Gastrocnemius medialis (tissue), 4 donors: ENCODE data around the gene LAMA3. TPM values are rescaled to one million over a fixed set of nuclear protein-coding genes. Genes with fewer than 3 reads are reported as not detected.

Experiments used
- ATAC-seq, 2 donors: fragments of 150-250 bp; one replicate each; pipeline ENCODE4 v1.9.1; 2016
- DNase-seq, 2 donors: peaks; one replicate each; pipeline ENCODE4 v3.0.0-alpha.2; 2019
- H3K27ac ChIP-seq, 4 donors: fragments of 200-600 bp; sonication (generic); 1 replicate in 1 of 4; 2 replicates in 3 of 4; pipeline ENCODE4 v1.5.1; 2016 to 2018; ENCODE audit warnings: mild to moderate bottlenecking in 2 of 4, moderate library complexity in 1 of 4
- H3K27me3 ChIP-seq, 3 donors: fragments of 200-600 bp; sonication (generic) in 2 of 3; 1 replicate in 1 of 3; 2 replicates in 2 of 3; pipeline versions ENCODE4 v1.5.1 to v1.6.0; 2016 to 2019; ENCODE audit warnings: mild to moderate bottlenecking in 1 of 3, moderate library complexity in 1 of 3
- H3K36me3 ChIP-seq, 2 donors: fragments of 200-600 bp; sonication (generic) in 1 of 2; one replicate each; pipeline ENCODE4 v1.5.1; 2017 to 2018
- H3K4me1 ChIP-seq, 2 donors: fragments of 200-600 bp; sonication (generic) in 1 of 2; one replicate each; pipeline ENCODE4 v1.5.1; 2016 to 2017; ENCODE audit warnings: mild to moderate bottlenecking in 2 of 2
- H3K4me3 ChIP-seq, 4 donors: fragments of 200-600 bp; sonication (generic) in 3 of 4; 1 replicate in 1 of 4; 2 replicates in 3 of 4; pipeline ENCODE4 v1.5.1; 2016 to 2019; ENCODE audit warnings: mild to moderate bottlenecking in 2 of 4
- H3K9me3 ChIP-seq, 3 donors: fragments of 200-600 bp; sonication (generic) in 2 of 3; 1 replicate in 1 of 3; 2 replicates in 2 of 3; pipeline ENCODE4 v1.5.1; 2016 to 2019
- POLR2A ChIP-seq, 2 donors: fragments of 450-650 bp; IDR thresholded peaks; one replicate each; pipeline ENCODE4 v1.6.1; 2017; ENCODE audit warnings: antibody characterized with exemption in 2 of 2, mild to moderate bottlenecking in 2 of 2, moderate library complexity in 2 of 2
- in situ Hi-C, 4 donors: fragments of 200-750 bp; cut with MboI; loops; one replicate each; pipeline versions ENCODE4 v1.15.0 to v1.8.0; 2017; ENCODE audit warnings: low sequenced_read_pairs in 4 of 4
- intact Hi-C: fragments of 100-400 bp; cut with DNase I; formaldehyde crosslinking; loops from one replicate; pipeline ENCODE4 v1.15.1; 2023; ENCODE audit warnings: low total_unique reads
- total RNA-seq, 4 donors: library from RNA; depleted of rRNA; stranded (reverse); fragments of >200 nt; gene quantifications; one replicate each; pipeline versions ENCODE4 v1.1.0 to v1.2.3, GENCODE V29; 2016
- TF ChIP-seq, protein P1 (sequence below), 5 experiments: fragments of 450-650 bp in 3 of 5; fragments of 200-600 bp in 2 of 5; sonication (generic) in 2 of 5; IDR thresholded peaks in 4 of 5; conservative IDR thresholded peaks in 1 of 5; 1 replicate in 4 of 5; 2 replicates in 1 of 5; pipeline ENCODE4 v1.5.1; 2016 to 2019; ENCODE audit warnings: antibody characterized with exemption in 5 of 5, mild to moderate bottlenecking in 3 of 5, moderate library complexity in 3 of 5

The LAMA3 gene
- total RNA-seq, 4 donors from 2014 or later, result 1.1 to 5.3 (median 2.1) TPM

DNA sequence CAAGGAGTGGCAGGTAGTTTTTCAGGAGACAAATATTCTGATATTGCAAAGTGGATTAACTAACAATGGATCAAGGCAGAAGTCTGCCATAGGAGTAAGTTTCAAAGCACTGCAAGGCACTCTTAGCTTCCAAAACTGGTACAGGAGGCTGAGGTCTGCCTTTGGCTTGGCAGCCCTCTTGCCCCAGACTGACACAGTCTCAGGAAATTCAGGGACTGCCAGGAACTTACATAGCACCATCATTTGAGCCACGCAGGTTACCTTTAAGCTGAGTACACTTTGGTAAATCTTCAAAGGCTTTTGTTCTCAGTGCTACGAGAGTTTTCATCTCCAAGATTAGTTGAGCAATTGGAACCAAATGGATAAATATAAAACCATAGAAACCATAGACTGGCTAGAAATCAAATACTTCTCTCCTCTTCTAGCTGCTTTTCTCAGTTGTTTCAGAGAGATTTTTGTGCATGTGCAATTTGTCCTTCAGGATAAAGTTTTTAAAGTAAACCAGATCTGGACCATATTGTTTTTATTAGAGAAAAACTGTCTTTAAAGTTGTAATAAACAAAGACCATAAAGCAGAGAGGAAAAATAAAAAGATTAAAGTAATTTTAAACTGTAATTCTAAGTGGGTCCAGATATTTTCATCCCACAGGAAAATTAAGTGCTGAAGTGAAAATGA lies 45.3 kb upstream of the LAMA3 start:
- peaks cover 5 to 6% of the 10 kb centered on the region in 2 donors for H3K4me1 ChIP-seq
- ATAC-seq (no peak), DNase-seq (no peak)
- in situ Hi-C loops, result loop anchor here in 2 of 4 donors (25.0 kb wide), 3 partner anchors 168 to 468 kb away; no protein-coding TSS in a partner anchor
- intact Hi-C loops, result no loop called here
- H3K4me3 ChIP-seq, result no peak overlapping the region
- H3K9me3 ChIP-seq, result no peaks in the 10 kb centered on the region
- H3K27ac ChIP-seq, result no peak overlapping the region
- no peaks in the 10 kb centered on the region for H3K36me3 ChIP-seq
- no peak for TF ChIP-seq POLR2A (IDR thresholded peaks at IDR 0.05)
- TF ChIP-seq, protein P1, sequence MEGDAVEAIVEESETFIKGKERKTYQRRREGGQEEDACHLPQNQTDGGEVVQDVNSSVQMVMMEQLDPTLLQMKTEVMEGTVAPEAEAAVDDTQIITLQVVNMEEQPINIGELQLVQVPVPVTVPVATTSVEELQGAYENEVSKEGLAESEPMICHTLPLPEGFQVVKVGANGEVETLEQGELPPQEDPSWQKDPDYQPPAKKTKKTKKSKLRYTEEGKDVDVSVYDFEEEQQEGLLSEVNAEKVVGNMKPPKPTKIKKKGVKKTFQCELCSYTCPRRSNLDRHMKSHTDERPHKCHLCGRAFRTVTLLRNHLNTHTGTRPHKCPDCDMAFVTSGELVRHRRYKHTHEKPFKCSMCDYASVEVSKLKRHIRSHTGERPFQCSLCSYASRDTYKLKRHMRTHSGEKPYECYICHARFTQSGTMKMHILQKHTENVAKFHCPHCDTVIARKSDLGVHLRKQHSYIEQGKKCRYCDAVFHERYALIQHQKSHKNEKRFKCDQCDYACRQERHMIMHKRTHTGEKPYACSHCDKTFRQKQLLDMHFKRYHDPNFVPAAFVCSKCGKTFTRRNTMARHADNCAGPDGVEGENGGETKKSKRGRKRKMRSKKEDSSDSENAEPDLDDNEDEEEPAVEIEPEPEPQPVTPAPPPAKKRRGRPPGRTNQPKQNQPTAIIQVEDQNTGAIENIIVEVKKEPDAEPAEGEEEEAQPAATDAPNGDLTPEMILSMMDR (IDR thresholded peaks at IDR 0.05 in 4 of 5, conservative IDR thresholded peaks at IDR 0.05 in 1 of 5), result no peak
- no peaks in the 10 kb centered on the region for H3K27me3 ChIP-seq

DNA sequence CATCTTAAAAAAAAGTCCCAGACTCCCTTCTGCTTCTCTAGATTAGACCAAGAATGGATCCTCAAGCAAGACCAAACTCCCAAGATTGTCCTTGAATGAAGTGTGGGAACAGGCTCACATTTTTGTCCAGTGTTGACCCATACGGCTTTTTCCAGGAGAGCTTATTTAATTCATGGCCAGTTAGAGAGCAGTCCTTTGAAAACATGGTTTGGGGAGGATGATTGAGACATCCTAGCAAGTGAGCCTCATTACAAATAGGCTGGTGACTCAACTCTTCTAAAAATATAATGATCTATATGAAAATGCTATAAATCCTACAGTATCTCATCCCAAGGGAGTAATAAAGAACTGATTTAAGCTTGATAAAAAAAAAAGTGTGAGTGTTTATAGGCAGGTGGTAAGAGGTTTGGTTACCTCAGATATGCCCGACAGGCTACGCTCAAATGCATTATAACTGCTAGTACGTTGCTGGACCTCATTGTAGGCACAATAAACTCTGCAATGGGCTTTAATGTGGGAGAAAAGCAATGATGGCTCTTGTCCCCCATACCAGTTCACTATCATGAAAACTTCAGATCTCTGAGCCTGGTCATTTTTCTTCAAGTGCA lies 43.6 kb upstream of the LAMA3 start:
- Histone ChIP-seq H3K9me3 (no peaks in the 10 kb centered on the region), H3K4me3 (no peak overlapping the region), H3K4me1 (peaks cover 5 to 10% of the 10 kb centered on the region in 2 donors), H3K27me3 (no peaks in the 10 kb centered on the region), H3K27ac (no peak overlapping the region), H3K36me3 (no peaks in the 10 kb centered on the region)
- TF ChIP-seq, protein P1 (IDR thresholded peaks at IDR 0.05 in 4 of 5, conservative IDR thresholded peaks at IDR 0.05 in 1 of 5), result no peak
- no peak for TF ChIP-seq POLR2A (IDR thresholded peaks at IDR 0.05)
- DNase-seq, result no peak
- intact Hi-C loops, result no loop called here
- ATAC-seq, result no peak
- in situ Hi-C loops, result loop anchor here in 2 of 4 donors (25.0 kb wide), 3 partner anchors 167 to 467 kb away; no protein-coding TSS in a partner anchor

DNA sequence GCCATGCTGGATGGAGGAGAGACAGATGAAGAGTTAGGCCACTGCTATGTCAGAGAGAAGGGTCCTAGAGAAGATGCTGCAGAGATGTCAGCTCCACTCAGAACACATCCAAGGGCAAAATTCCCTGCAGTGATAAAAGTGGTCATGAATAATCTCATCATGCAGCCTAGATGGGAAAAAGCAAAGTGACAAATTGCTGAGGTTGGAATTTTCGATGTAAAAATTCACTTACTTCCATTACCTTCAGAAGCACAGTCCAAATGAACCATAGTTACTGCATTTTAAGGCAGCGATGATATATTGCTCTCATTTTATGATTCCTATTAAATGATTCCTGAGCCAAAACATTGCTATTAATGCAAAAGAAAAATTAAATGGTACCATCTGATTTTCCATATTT lies 43.0 kb upstream of the LAMA3 start:
- Histone ChIP-seq H3K36me3 (no peaks in the 10 kb centered on the region), H3K27ac (no peak overlapping the region), H3K4me3 (no peak overlapping the region), H3K27me3 (no peaks in the 10 kb centered on the region), H3K9me3 (no peaks in the 10 kb centered on the region), H3K4me1 (peaks cover 5 to 10% of the 10 kb centered on the region in 2 donors)
- in situ Hi-C loops (loop anchor here in 2 of 4 donors (25.0 kb wide), 3 partner anchors 166 to 466 kb away; no protein-coding TSS in a partner anchor), intact Hi-C loops (no loop called here)
- ATAC-seq (no peak), DNase-seq (no peak)
- no peak for TF ChIP-seq POLR2A (IDR thresholded peaks at IDR 0.05)
- TF ChIP-seq, protein P1 (IDR thresholded peaks at IDR 0.05 in 4 of 5, conservative IDR thresholded peaks at IDR 0.05 in 1 of 5), result no peak

DNA sequence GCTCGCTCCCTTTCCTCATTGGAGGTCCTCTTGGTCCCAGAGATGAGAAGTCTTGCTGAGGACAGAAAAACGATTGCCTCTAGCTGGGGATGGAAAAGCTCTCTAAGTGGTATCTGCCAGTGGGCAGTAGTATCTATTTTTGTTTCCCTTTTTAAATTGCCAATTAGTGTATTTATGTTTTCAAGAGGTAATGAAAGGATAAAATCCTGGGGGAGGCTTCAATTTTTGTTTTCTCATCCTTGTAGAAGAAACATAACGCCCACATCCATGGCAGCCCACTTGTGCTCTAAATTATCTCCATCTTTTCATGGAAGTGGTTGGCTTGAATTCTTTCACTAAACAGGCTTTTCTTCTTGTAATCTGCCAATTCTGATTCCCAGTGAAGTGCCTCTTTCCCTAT lies 40.8 kb upstream of the LAMA3 start:
- ATAC-seq, result no peak
- intact Hi-C loops (no loop called here), in situ Hi-C loops (loop anchor here in 2 of 4 donors (25.0 kb wide), 3 partner anchors 164 to 464 kb away; no protein-coding TSS in a partner anchor)
- H3K27me3 ChIP-seq, result no peaks in the 10 kb centered on the region
- H3K4me3 ChIP-seq, result no peak overlapping the region
- TF ChIP-seq, protein P1 (IDR thresholded peaks at IDR 0.05 in 4 of 5, conservative IDR thresholded peaks at IDR 0.05 in 1 of 5), result no peak
- TF ChIP-seq POLR2A (IDR thresholded peaks at IDR 0.05), result no peak
- H3K27ac ChIP-seq, result peak overlapping the region in 2 of 4 donors; percentile 26 to 48
- DNase-seq, result no peak
- no peaks in the 10 kb centered on the region for H3K9me3 ChIP-seq
- no peaks in the 10 kb centered on the region for H3K36me3 ChIP-seq
- H3K4me1 ChIP-seq, result peaks cover 5 to 10% of the 10 kb centered on the region in 2 donors
